HepG2 (cell line): Measurements from ENCODE around the gene CCDC87. TPM values are rescaled to one million over a fixed set of nuclear protein-coding genes. Genes with fewer than 3 reads are reported as not detected.

ENCODE experiments used
- FOSL2 ChIP-seq: sonication (generic); formaldehyde crosslinking; IDR thresholded peaks from 2 replicates; pipeline ENCODE4 v1.4.0; 2020; ENCODE audit warnings: missing genetic modification reagents
- MEF2D ChIP-seq: sonication (generic); formaldehyde crosslinking; IDR thresholded peaks from 2 replicates; pipeline ENCODE4 v1.5.1; 2020; ENCODE audit warnings: mild to moderate bottlenecking, missing genetic modification reagents
- NCOA2 ChIP-seq: sonication (generic); formaldehyde crosslinking; IDR thresholded peaks from 2 replicates; pipeline ENCODE4 v1.8.0; 2022; ENCODE audit warnings: inconsistent platforms
- NCOR1 ChIP-seq: fragments of 200-600 bp; sonication (generic); IDR thresholded peaks from 2 replicates; pipeline ENCODE4 v1.7.0; 2017; ENCODE audit warnings: antibody characterized with exemption, low read length, borderline replicate concordance
- PTBP1 ChIP-seq: fragments of 200-400 bp; formaldehyde crosslinking; IDR thresholded peaks from 2 replicates; pipeline ENCODE4 v1.6.1; 2018; ENCODE audit warnings: low read length, low read depth; ENCODE audit not compliant: poor library complexity, severe bottlenecking
- RFX5 ChIP-seq: IDR thresholded peaks from 2 replicates; pipeline ENCODE4 v1.6.1; 2011; ENCODE audit warnings: low read depth, low read length, improper control_type of control experiment
- SALL1 ChIP-seq: sonication (generic); formaldehyde crosslinking; IDR thresholded peaks from 2 replicates; pipeline ENCODE4 v1.8.0; 2022; ENCODE audit warnings: mild to moderate bottlenecking, missing genetic modification reagents
- SOX13 ChIP-seq, 3 experiments: fragments of 450-650 bp in 1 of 3; sonication (generic) in 1 of 3; formaldehyde crosslinking in 1 of 3; IDR thresholded peaks in 2 of 3; conservative IDR thresholded peaks in 1 of 3; 2 replicates each; pipeline versions ENCODE4 v1.5.0 to v1.6.1; 2016 to 2020; ENCODE audit warnings: antibody characterized with exemption in 1 of 3, mild to moderate bottlenecking in 1 of 3, missing compliant biosample characterization in 1 of 3, missing genetic modification reagents in 1 of 3, moderate library complexity in 1 of 3
- THAP11 ChIP-seq: IDR thresholded peaks from 2 replicates; pipeline ENCODE4 v1.6.1; 2016; ENCODE audit warnings: missing biosample characterization, missing genetic modification reagents
- YEATS2 ChIP-seq: sonication (generic); formaldehyde crosslinking; IDR thresholded peaks from 2 replicates; pipeline ENCODE4 v1.4.0; 2020; ENCODE audit warnings: missing genetic modification reagents, borderline replicate concordance
- ZNF138 ChIP-seq: sonication (generic); formaldehyde crosslinking; IDR thresholded peaks from 2 replicates; pipeline ENCODE4 v1.5.0; 2020; ENCODE audit warnings: mild to moderate bottlenecking, low read depth, missing genetic modification reagents
- ZNF501 ChIP-seq: sonication (generic); formaldehyde crosslinking; IDR thresholded peaks from 2 replicates; pipeline ENCODE4 v1.5.1; 2020; ENCODE audit warnings: mild to moderate bottlenecking, moderate library complexity, missing genetic modification reagents
- ZNF644 ChIP-seq: IDR thresholded peaks from 2 replicates; pipeline ENCODE4 v1.6.1; 2016; ENCODE audit warnings: low read depth
- polyA plus RNA-seq, 8 experiments: library from polyadenylated mRNA; depleted of rRNA in 3 of 8; stranded (reverse) in 7 of 8; unstranded in 1 of 8; fragments of >200 nt; fragmentation: Illumina TruSeq in 4 of 8; extraction: Trizol in 4 of 8; gene quantifications; 2 replicates each; pipeline versions ENCODE4 v1.2.1 to v1.2.3, GENCODE V29; 2011 to 2016; ENCODE audit warnings: low read depth in 4 of 8, missing spikeins in 1 of 8, mixed read lengths in 1 of 8; ENCODE audit not compliant: insufficient read depth in 1 of 8
- total RNA-seq, 5 experiments: library from RNA; depleted of rRNA; stranded (reverse); fragments of >200 nt; fragmentation: Illumina TruSeq; extraction: Trizol; gene quantifications; 2 replicates each; pipeline ENCODE4 v1.2.3, GENCODE V29; 2016; ENCODE audit warnings: low read depth in 1 of 5
- TF ChIP-seq, protein P1 (sequence below): sonication (generic); formaldehyde crosslinking; IDR thresholded peaks from 2 replicates; pipeline ENCODE4 v1.4.0; 2020; ENCODE audit warnings: missing genetic modification reagents, borderline replicate concordance
- TF ChIP-seq, protein P2 (sequence below): sonication (generic); formaldehyde crosslinking; IDR thresholded peaks from 2 replicates; pipeline ENCODE4 v1.5.1; 2020; ENCODE audit warnings: mild to moderate bottlenecking, moderate library complexity, missing genetic modification reagents
- TF ChIP-seq, protein P3 (sequence below): IDR thresholded peaks from 2 replicates; pipeline ENCODE4 v1.6.1; 2016; ENCODE audit warnings: low read depth, borderline replicate concordance
- TF ChIP-seq, protein P4 (sequence below): sonication (generic); formaldehyde crosslinking; IDR thresholded peaks from 2 replicates; pipeline ENCODE4 v1.5.1; 2020; ENCODE audit warnings: mild to moderate bottlenecking, missing genetic modification reagents, moderate library complexity
- TF ChIP-seq, protein P5 (sequence below): sonication (generic); formaldehyde crosslinking; IDR thresholded peaks from 2 replicates; pipeline ENCODE4 v1.4.0; 2020; ENCODE audit warnings: missing genetic modification reagents

CCDC87 gene
- total and polyA plus RNA-seq, 2 of the 13 experiments (the other 11 are each of a cell fraction or from before 2014, with no cell fraction given) = 0.05 to 0.42 TPM

DNA sequence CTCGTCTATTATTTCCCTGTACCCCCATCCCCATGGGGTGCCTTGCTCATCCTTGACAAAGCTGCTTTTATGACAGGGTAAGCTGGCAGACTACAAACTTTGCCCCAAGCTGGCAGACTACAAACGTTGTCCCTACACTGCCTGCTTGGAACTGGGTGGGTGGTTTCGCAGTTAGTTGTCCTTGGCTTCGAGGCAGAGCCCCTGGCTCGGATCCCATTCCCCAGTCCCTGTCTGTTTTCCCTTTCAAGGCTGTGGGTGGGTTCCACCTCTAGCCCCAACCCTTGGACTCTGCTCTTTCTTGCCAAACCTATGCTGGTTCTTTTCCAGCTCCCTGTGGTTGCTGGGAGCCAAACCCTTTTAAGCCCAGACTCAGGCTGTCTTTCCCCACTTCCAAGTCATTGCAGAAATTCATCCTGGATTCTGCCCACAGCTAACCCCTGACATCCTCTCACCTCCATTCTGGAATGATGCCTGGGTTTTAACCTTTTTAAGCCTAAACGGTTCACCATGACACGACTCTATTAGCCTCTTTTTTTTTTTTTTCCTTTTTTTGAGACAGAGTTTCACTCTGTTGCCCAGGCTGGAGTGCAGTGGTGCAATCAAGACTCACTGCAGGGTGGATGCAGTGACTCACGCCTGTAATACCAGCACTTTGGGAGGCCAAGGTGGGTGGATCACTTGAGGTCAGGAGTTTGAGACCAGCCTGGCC is 14.4 kb upstream of the CCDC87 start (continued):
- 0 out of 2 replicates have a peak, but pooled peaks have one; percentile 22 for TF ChIP-seq YEATS2 (CRISPR knock-in tag)
- TF ChIP-seq RFX5 = no peak
- TF ChIP-seq THAP11 (CRISPR knock-in tag) = peak; percentile 38; the same call in 1 of the 2 replicates
- no peak for TF ChIP-seq SOX13 (IDR thresholded peaks at IDR 0.05)
- TF ChIP-seq SOX13 (CRISPR knock-in tag; conservative IDR thresholded peaks at IDR 0.05 in 1 of 2, IDR thresholded peaks at IDR 0.05 in 1 of 2) = peak in 1 of 2 experiments; percentile 40; a peak in 2 of 4 replicates
- TF ChIP-seq SALL1 = peak; percentile 58; the same call in 1 of the 2 replicates
- TF ChIP-seq PTBP1 = no peak
- TF ChIP-seq, protein P1, sequence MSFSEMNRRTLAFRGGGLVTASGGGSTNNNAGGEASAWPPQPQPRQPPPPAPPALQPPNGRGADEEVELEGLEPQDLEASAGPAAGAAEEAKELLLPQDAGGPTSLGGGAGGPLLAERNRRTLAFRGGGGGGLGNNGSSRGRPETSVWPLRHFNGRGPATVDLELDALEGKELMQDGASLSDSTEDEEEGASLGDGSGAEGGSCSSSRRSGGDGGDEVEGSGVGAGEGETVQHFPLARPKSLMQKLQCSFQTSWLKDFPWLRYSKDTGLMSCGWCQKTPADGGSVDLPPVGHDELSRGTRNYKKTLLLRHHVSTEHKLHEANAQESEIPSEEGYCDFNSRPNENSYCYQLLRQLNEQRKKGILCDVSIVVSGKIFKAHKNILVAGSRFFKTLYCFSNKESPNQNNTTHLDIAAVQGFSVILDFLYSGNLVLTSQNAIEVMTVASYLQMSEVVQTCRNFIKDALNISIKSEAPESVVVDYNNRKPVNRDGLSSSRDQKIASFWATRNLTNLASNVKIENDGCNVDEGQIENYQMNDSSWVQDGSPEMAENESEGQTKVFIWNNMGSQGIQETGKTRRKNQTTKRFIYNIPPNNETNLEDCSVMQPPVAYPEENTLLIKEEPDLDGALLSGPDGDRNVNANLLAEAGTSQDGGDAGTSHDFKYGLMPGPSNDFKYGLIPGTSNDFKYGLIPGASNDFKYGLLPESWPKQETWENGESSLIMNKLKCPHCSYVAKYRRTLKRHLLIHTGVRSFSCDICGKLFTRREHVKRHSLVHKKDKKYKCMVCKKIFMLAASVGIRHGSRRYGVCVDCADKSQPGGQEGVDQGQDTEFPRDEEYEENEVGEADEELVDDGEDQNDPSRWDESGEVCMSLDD (CRISPR knock-in tag) = peak; percentile 57; the same call in 1 of the 2 replicates
- TF ChIP-seq, protein P2, sequence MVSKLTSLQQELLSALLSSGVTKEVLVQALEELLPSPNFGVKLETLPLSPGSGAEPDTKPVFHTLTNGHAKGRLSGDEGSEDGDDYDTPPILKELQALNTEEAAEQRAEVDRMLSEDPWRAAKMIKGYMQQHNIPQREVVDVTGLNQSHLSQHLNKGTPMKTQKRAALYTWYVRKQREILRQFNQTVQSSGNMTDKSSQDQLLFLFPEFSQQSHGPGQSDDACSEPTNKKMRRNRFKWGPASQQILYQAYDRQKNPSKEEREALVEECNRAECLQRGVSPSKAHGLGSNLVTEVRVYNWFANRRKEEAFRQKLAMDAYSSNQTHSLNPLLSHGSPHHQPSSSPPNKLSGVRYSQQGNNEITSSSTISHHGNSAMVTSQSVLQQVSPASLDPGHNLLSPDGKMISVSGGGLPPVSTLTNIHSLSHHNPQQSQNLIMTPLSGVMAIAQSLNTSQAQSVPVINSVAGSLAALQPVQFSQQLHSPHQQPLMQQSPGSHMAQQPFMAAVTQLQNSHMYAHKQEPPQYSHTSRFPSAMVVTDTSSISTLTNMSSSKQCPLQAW = peak; percentile 52; the same call in 1 of the 2 replicates
- TF ChIP-seq, protein P3, sequence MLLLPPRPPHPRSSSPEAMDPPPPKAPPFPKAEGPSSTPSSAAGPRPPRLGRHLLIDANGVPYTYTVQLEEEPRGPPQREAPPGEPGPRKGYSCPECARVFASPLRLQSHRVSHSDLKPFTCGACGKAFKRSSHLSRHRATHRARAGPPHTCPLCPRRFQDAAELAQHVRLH = peak; percentile 46; the same call in 1 of the 2 replicates
- TF ChIP-seq MEF2D (CRISPR knock-in tag) = 0 out of 2 replicates have a peak, but pooled peaks have one; percentile 24
- TF ChIP-seq ZNF644 = peak; percentile 55; the same call in 1 of the 2 replicates
- TF ChIP-seq FOSL2 (CRISPR knock-in tag) = peak; percentile 86
- TF ChIP-seq, protein P4, sequence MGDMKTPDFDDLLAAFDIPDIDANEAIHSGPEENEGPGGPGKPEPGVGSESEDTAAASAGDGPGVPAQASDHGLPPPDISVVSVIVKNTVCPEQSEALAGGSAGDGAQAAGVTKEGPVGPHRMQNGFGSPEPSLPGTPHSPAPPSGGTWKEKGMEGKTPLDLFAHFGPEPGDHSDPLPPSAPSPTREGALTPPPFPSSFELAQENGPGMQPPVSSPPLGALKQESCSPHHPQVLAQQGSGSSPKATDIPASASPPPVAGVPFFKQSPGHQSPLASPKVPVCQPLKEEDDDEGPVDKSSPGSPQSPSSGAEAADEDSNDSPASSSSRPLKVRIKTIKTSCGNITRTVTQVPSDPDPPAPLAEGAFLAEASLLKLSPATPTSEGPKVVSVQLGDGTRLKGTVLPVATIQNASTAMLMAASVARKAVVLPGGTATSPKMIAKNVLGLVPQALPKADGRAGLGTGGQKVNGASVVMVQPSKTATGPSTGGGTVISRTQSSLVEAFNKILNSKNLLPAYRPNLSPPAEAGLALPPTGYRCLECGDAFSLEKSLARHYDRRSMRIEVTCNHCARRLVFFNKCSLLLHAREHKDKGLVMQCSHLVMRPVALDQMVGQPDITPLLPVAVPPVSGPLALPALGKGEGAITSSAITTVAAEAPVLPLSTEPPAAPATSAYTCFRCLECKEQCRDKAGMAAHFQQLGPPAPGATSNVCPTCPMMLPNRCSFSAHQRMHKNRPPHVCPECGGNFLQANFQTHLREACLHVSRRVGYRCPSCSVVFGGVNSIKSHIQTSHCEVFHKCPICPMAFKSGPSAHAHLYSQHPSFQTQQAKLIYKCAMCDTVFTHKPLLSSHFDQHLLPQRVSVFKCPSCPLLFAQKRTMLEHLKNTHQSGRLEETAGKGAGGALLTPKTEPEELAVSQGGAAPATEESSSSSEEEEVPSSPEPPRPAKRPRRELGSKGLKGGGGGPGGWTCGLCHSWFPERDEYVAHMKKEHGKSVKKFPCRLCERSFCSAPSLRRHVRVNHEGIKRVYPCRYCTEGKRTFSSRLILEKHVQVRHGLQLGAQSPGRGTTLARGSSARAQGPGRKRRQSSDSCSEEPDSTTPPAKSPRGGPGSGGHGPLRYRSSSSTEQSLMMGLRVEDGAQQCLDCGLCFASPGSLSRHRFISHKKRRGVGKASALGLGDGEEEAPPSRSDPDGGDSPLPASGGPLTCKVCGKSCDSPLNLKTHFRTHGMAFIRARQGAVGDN (CRISPR knock-in tag) = peak; percentile 47
- peak; percentile 64; the same call in 1 of the 2 replicates for TF ChIP-seq NCOR1
- peak; percentile 54; the same call in 1 of the 2 replicates for TF ChIP-seq ZNF501 (CRISPR knock-in tag)
- TF ChIP-seq ZNF138 (CRISPR knock-in tag) = no peak
- TF ChIP-seq, protein P5, sequence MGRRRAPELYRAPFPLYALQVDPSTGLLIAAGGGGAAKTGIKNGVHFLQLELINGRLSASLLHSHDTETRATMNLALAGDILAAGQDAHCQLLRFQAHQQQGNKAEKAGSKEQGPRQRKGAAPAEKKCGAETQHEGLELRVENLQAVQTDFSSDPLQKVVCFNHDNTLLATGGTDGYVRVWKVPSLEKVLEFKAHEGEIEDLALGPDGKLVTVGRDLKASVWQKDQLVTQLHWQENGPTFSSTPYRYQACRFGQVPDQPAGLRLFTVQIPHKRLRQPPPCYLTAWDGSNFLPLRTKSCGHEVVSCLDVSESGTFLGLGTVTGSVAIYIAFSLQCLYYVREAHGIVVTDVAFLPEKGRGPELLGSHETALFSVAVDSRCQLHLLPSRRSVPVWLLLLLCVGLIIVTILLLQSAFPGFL (CRISPR knock-in tag) = no peak
- TF ChIP-seq NCOA2 = peak; percentile 50; the same call in 1 of the 2 replicates
